ENCODE results near the gene CDKN1B.

Gene CDKN1B

GRCh38 chr12:12696562-12697383 is 20.4 kb upstream of the CDKN1B start:
- DNase-seq = peak; percentile 85 to 96 (median 91)
- intact Hi-C loops (cut with DNase I) = loop anchor here (5.0 kb wide), 3 partner anchors 84 to 319 kb away; partner anchors contain the start of genes CREBL2 and DUSP16

- intact Hi-C loops (cut with DNase I) = loop anchor here (5.0 kb wide), 3 partner anchors 87 to 322 kb away; partner anchors contain the start of genes CREBL2 and DUSP16
- no peak for DNase-seq
Measured at GRCh38 chr12:12699345-12699744, 17.8 kb upstream of the CDKN1B start.

- intact Hi-C loops (cut with DNase I) = no loop called here
Measured at GRCh38 chr12:12700254-12700653, 16.9 kb upstream of the CDKN1B start.

GRCh38 chr12:12701457-12701856 is 15.7 kb upstream of the CDKN1B start:
- intact Hi-C loops (cut with DNase I) = no loop called here

More at GRCh38 chr12:12700254-12700653, 16.9 kb upstream of the CDKN1B start:
- no peak for DNase-seq

GRCh38 chr12:12704593-12705230 is 12.5 kb upstream of the CDKN1B start:
- intact Hi-C loops (cut with DNase I) = no loop called here
- peak in 40 of 42 donors; percentile 31 to 89 (median 66) for DNase-seq

More at GRCh38 chr12:12701457-12701856, 15.7 kb upstream of the CDKN1B start:
- DNase-seq = no peak

- intact Hi-C loops (cut with DNase I) = no loop called here
Measured at GRCh38 chr12:12705838-12706520, 11.2 kb upstream of the CDKN1B start.

GRCh38 chr12:12713932-12714275 is 3.3 kb upstream of the CDKN1B start:
- intact Hi-C loops (cut with DNase I) = loop anchor here (5.0 kb wide), 1 partner anchor 342 kb away; no protein-coding TSS in a partner anchor
- no peak for DNase-seq

More at GRCh38 chr12:12705838-12706520, 11.2 kb upstream of the CDKN1B start:
- DNase-seq = no peak

- intact Hi-C loops (cut with DNase I) = loop anchor here (5.0 kb wide), 2 partner anchors 152 to 342 kb away; partner anchors contain the start of gene DUSP16
- peak in 36 of 42 donors; percentile 15 to 71 (median 46) for DNase-seq
Measured at GRCh38 chr12:12714276-12715021, 2.7 kb upstream of the CDKN1B start.

- intact Hi-C loops (cut with DNase I) = loop anchor here (5.0 kb wide), 1 partner anchor 153 kb away; the partner anchor contains the start of gene DUSP16
- no peak for DNase-seq
Measured at GRCh38 chr12:12715128-12715458, 2.1 kb upstream of the CDKN1B start.

GRCh38 chr12:12715459-12716150 is 1.6 kb upstream of the CDKN1B start:
- intact Hi-C loops (cut with DNase I) = loop anchor here (5.0 kb wide), 1 partner anchor 153 kb away; the partner anchor contains the start of gene DUSP16
- DNase-seq = peak in 10 of 42 donors; percentile 7 to 60 (median 30)

GRCh38 chr12:12716151-12716792 is 896 bp upstream of the CDKN1B start:
- intact Hi-C loops (cut with DNase I) = loop anchor here (5.0 kb wide), 1 partner anchor 154 kb away; the partner anchor contains the start of gene DUSP16
- DNase-seq = peak in 10 of 42 donors; percentile 20 to 54 (median 35)

- peak in 30 of 42 donors; percentile 22 to 66 (median 40) for DNase-seq
- intact Hi-C loops (cut with DNase I) = loop anchor here (1.0 to 5.0 kb wide), 2 partner anchors 8 to 155 kb away; partner anchors contain the start of gene DUSP16
Measured at GRCh38 chr12:12717586-12718380, 615 bp downstream of the CDKN1B start.

- intact Hi-C loops (cut with DNase I) = loop anchor here (5.0 kb wide), 1 partner anchor 156 kb away; the partner anchor contains the start of gene DUSP16
- DNase-seq = peak in 1 of 42 donors; percentile 18
Measured at GRCh38 chr12:12718381-12718759, 1.2 kb downstream of the CDKN1B start.

- DNase-seq = peak in 2 of 42 donors; percentile 7 to 52
- intact Hi-C loops (cut with DNase I) = loop anchor here (5.0 kb wide), 1 partner anchor 157 kb away; the partner anchor contains the start of gene DUSP16
Measured at GRCh38 chr12:12718853-12719252, 1.7 kb downstream of the CDKN1B start.

- intact Hi-C loops (cut with DNase I) = loop anchor here (5.0 kb wide), 1 partner anchor 157 kb away; the partner anchor contains the start of gene DUSP16
- no peak for DNase-seq
Measured at GRCh38 chr12:12719496-12719895, 2.3 kb downstream of the CDKN1B start.

- intact Hi-C loops (cut with DNase I) = no loop called here
- DNase-seq = no peak
Measured at GRCh38 chr12:12720052-12720451, 2.9 kb downstream of the CDKN1B start.

All from head of caudate nucleus (tissue), 42 donors.